ENCODE data around the gene DIAPH3.
"Not testable (repeated sequence)": the region's sequence is repeated elsewhere in the genome, so short reads cannot be mapped to it uniquely, and the experiment has no call there.

The DIAPH3 gene

DNA sequence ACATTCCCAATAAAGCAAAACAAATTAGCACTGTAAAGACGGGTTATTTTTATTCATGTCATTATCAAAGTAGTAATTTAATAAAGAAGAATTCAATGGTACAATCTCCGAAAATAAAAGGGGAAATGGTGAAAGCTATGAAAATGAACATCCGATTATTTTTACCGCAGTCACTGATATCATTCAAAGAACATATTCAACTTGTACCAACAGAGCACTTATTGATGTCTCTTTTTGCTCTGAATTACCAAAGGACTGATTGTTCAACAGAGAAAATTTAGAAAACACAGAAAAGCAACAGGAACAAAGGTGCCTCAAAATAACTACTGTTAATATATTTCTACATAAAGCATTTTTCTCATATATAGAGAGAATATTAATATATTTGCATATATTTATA, 119.4 kb downstream of the DIAPH3 start:
- DNase-seq (ENCODE audit: extremely low read depth, low read depth), result no peak

DNA sequence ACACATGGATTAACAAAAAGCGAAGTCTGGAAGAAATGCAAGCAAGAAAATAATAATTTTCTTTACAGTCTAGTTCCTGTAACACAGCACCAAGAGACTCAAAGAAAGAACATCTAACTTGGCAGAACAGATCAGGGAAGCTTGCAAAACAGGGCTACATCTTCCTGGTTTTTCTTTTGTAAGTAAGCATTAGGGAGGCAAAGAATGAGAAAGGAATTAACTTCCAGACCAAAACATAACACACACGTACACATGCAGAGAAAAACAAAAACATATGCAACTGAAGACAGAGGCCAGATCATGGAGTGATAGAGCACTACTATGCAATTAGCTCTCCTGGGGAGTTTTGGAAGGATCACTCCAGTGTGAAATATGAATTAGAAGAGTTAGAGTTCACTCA, 120.5 kb downstream of the DIAPH3 start:
- no peak for TF ChIP-seq CTCF (IDR thresholded peaks at IDR 0.05; ENCODE audit: low read depth, low read length)
- DNase-seq (ENCODE audit: extremely low read depth, low read depth), result peak; percentile 47

More for the DNA sequence above, 119.4 kb downstream of the DIAPH3 start:
- TF ChIP-seq CTCF (IDR thresholded peaks at IDR 0.05; ENCODE audit: low read depth, low read length), result no peak

DNA sequence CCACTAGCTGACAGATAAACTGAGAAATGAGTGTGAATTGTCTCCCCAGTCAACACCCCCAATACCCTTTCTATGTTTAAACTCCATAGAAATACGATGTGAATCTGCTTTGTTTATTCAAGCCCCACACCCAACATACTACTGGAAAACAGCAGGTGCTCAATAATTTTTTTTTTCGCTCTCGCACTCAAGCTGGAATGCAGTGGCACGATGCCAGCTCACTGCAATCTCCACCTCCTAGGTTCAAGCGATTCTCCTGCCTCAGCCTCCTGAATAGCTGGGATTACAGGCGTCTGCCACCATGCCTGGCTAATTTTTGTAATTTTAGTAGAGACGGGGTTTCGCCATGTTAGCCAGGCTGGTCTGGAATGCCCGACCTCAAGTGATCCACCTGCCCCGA, 123.1 kb downstream of the DIAPH3 start:
- DNase-seq (ENCODE audit: extremely low read depth, low read depth), result not testable (repeated sequence)

DNA sequence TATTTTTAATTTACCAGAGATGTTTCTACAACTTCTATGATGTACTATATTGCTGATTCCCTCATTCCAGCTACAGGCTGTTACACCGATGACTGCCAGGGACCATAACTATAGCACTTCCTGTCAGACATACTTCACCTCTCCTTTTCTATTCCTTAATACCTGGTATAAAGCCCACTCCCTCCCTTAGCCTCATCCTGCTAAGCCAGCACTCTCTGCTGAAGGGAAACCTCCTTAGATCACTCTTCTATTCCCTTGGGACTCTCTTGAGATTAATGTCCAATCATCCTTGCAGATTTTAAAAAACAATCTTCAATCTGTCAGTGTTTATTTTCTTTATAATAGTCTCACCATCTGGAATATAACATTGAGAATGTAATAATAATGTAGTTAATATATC, 127.9 kb downstream of the DIAPH3 start:
- no peak for DNase-seq (ENCODE audit: extremely low read depth, low read depth)
- TF ChIP-seq CTCF (IDR thresholded peaks at IDR 0.05; ENCODE audit: low read depth, low read length), result no peak

DNA sequence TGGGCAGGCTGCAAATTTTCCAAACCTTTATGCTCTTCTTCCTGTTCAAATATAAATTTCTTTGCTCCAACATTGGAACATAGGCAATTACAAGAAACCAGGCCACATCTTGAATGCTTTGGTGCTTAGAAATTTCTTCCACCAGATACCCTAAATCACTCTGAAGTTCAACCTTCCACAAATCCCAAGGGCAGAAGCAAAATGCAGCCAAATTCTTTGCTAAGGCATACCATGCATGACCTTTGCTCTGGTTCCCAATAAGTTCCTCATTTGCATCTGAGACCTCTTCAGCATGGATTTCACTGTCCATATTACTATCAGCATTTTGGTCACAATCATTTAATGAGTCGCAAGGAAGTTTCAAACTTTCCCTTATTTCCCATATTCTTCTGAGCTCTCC, 130.9 kb downstream of the DIAPH3 start:
- no peak for TF ChIP-seq CTCF (IDR thresholded peaks at IDR 0.05; ENCODE audit: low read depth, low read length)
- DNase-seq (ENCODE audit: extremely low read depth, low read depth), result no peak

DNA sequence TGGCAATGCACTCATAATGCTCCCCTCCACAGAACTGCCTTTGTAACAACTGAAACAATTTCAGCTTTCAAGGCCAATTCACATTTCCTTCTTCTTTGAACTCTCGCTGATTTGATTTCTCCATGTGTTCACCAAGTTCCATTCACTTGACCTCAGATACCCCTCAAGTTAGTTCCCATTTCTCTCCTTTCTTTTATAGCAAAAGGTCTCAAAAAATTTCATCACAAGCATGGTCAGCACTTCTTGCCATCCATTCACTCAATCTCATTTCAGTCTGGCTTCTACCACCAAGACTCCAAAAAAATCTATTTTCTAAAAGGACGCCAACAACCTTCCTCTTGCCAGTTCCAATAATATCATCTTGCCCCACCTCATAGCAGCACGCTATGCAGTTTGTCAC, 135.7 kb downstream of the DIAPH3 start:
- no peak for TF ChIP-seq CTCF (IDR thresholded peaks at IDR 0.05; ENCODE audit: low read depth, low read length)
- DNase-seq (ENCODE audit: extremely low read depth, low read depth), result no peak

GRCh38 chr13:60026286-60026685, 137.4 kb downstream of the DIAPH3 start:
- no peak for DNase-seq (ENCODE audit: extremely low read depth, low read depth)
- no peak for TF ChIP-seq CTCF (IDR thresholded peaks at IDR 0.05; ENCODE audit: low read depth, low read length)

DNA sequence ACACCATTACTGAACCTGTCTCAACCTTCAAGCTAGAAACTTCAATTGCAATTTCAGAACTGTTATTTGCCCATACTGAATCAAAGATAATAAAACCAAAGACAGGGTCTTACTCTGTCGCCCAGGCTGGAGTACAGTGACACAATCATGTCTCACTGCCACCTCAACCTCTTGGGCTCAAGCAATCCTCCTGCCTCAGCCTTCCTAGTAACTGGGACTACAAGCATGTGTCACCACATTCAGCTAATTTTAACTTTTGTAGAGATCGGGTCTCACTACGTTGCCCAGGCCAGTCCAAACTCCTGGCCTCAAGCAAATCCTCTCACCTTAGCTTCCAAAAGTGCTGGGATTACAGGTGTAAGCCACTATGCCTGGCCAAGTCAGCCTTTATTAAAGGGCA, 143.4 kb downstream of the DIAPH3 start:
- no peak for TF ChIP-seq CTCF (IDR thresholded peaks at IDR 0.05; ENCODE audit: low read depth, low read length)
- no peak for DNase-seq (ENCODE audit: extremely low read depth, low read depth)

All from AG09319 (cell line).